HG02759 (cell line): ENCODE results near the gene FOXK1.
"Not testable (repeated sequence)": the region's sequence is repeated elsewhere in the genome, so short reads cannot be mapped to it uniquely, and the experiment has no call there.

Experiments used
- ATAC-seq: cut with Tn5 transposase; IDR thresholded peaks from one replicate; pipeline ENCODE4 v1.9.1; 2021; ENCODE audit warnings: mild to moderate bottlenecking, moderate library complexity; ENCODE audit not compliant: unreplicated experiment

Gene FOXK1

GRCh38 chr7:4783292-4783652 lies 101.2 kb downstream of the FOXK1 start:
- no peak for ATAC-seq

- no peak for ATAC-seq
These were observed 101.8 kb downstream of the FOXK1 start for GRCh38 chr7:4783762-4784351.

- no peak for ATAC-seq
These were observed 102.7 kb downstream of the FOXK1 start for GRCh38 chr7:4784799-4785198.

GRCh38 chr7:4785371-4785770 lies 103.3 kb downstream of the FOXK1 start:
- no peak for ATAC-seq

- ATAC-seq: no peak
These were observed 103.9 kb downstream of the FOXK1 start for GRCh38 chr7:4786015-4786414.

GRCh38 chr7:4787541-4787940 lies 105.4 kb downstream of the FOXK1 start:
- no peak for ATAC-seq

GRCh38 chr7:4787947-4788626 lies 106.0 kb downstream of the FOXK1 start:
- ATAC-seq: no peak

GRCh38 chr7:4788627-4789189 lies 106.6 kb downstream of the FOXK1 start:
- ATAC-seq: no peak

GRCh38 chr7:4789194-4790077 lies 107.3 kb downstream of the FOXK1 start:
- no peak for ATAC-seq

GRCh38 chr7:4790078-4790465 lies 108.0 kb downstream of the FOXK1 start:
- ATAC-seq: no peak

- ATAC-seq: no peak
These were observed 108.5 kb downstream of the FOXK1 start for GRCh38 chr7:4790516-4790991.

GRCh38 chr7:4791101-4791737 lies 109.1 kb downstream of the FOXK1 start:
- ATAC-seq: no peak

- peak; percentile 60 for ATAC-seq
These were observed 109.8 kb downstream of the FOXK1 start for GRCh38 chr7:4791738-4792536.

- no peak for ATAC-seq
These were observed 110.5 kb downstream of the FOXK1 start for GRCh38 chr7:4792537-4793126.

- not testable (repeated sequence) for ATAC-seq
These were observed 111.4 kb downstream of the FOXK1 start for GRCh38 chr7:4793385-4793993.

- not testable (repeated sequence) for ATAC-seq
These were observed 112.1 kb downstream of the FOXK1 start for GRCh38 chr7:4794171-4794570.

GRCh38 chr7:4794591-4795350 lies 112.7 kb downstream of the FOXK1 start:
- no peak for ATAC-seq

- no peak for ATAC-seq
These were observed 114.4 kb downstream of the FOXK1 start for GRCh38 chr7:4796453-4796852.
